ENCODE results near the gene ATP6V0B. TPM values are rescaled to one million over a fixed set of nuclear protein-coding genes. Genes with fewer than 3 reads are reported as not detected.
A peak's percentile ranks its signal among the peaks of the same experiment; 100 is the strongest.

The ATP6V0B gene
- total RNA-seq, 1 donor, result 89.4 TPM

- no peak for DNase-seq (ENCODE audit: insufficient read length, low spot score, missing footprints)
- no peak overlapping the region for H3K4me3 ChIP-seq (ENCODE audit: insufficient read depth, low read length)
- no peaks in the 10 kb centered on the region for H3K36me3 ChIP-seq (ENCODE audit: insufficient read depth, low read length)
- no peaks in the 10 kb centered on the region for H3K9me3 ChIP-seq (ENCODE audit: low read depth, low read length)
- H3K4me2 ChIP-seq (ENCODE audit: insufficient read depth, low read length), result no peak overlapping the region
- TF ChIP-seq, protein P1, sequence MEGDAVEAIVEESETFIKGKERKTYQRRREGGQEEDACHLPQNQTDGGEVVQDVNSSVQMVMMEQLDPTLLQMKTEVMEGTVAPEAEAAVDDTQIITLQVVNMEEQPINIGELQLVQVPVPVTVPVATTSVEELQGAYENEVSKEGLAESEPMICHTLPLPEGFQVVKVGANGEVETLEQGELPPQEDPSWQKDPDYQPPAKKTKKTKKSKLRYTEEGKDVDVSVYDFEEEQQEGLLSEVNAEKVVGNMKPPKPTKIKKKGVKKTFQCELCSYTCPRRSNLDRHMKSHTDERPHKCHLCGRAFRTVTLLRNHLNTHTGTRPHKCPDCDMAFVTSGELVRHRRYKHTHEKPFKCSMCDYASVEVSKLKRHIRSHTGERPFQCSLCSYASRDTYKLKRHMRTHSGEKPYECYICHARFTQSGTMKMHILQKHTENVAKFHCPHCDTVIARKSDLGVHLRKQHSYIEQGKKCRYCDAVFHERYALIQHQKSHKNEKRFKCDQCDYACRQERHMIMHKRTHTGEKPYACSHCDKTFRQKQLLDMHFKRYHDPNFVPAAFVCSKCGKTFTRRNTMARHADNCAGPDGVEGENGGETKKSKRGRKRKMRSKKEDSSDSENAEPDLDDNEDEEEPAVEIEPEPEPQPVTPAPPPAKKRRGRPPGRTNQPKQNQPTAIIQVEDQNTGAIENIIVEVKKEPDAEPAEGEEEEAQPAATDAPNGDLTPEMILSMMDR (IDR thresholded peaks at IDR 0.05; ENCODE audit: extremely low read depth, low read depth, low read length), result no peak
- peaks cover 11% of the 10 kb centered on the region for H3K4me1 ChIP-seq (ENCODE audit: insufficient read depth, low read length)
- H4K20me1 ChIP-seq (ENCODE audit: insufficient read depth, low read length), result no peaks in the 10 kb centered on the region
- H2AFZ ChIP-seq (ENCODE audit: low read length), result no peak overlapping the region
- H3K79me2 ChIP-seq (ENCODE audit: insufficient read depth, low read length), result no peaks in the 10 kb centered on the region
- H3K27ac ChIP-seq (ENCODE audit: low read depth, low read length), result no peak overlapping the region
- H3K27me3 ChIP-seq (ENCODE audit: insufficient read depth, low read length), result no peaks in the 10 kb centered on the region
These were observed 19.3 kb downstream of the ATP6V0B start for GRCh38 chr1:43994071-43994470.

DNA sequence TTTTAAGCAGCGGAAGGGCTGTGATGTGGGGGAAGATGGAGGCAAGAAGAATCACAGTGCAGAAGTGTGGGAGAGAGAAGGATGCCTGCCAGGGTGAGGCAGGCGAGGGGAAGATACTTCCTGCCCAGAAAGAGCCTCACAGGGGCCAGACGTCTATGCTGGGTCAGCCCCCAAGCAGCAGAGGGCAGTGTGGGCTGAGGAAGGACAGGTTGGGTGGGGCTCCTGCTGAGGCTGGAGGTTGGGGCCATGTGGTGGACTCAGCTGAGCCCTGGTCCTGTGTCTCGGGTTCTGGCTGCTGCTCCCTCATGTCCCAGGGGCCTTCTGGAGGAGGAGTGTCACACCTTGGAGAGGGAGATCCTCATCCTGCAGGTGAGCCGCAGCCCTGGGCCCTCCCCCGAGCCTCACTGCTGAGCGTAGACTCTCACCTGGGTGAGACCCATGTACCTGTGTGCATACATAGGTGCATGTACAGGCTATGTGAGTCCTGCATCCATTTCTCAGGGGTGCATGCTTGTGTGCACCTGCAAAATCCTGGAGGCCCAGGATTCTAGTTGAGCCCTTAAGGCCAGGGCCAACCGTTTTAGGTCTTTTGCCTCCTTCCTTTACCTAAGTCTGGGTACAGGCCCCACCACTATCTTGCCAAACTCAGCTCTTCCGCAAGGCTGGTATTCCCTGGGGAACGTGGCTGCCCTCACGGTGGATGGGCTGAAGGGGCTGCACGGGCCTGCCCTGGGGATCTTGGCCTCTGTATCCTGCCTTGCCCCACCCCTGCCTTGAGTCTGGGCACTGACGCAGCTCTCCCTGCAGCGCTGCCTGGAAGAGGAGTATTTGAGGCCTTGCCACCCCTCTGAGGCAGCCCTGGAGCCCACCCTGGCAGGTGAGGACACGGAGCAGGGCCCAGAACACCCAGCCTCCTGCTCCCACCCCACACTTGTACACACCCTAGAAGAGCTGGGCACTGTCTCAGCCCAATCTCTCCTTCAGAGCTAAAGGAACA lies 20.3 kb downstream of the ATP6V0B start:
- H3K27me3 ChIP-seq (ENCODE audit: insufficient read depth, low read length), result no peaks in the 10 kb centered on the region
- TF ChIP-seq, protein P1 (IDR thresholded peaks at IDR 0.05; ENCODE audit: extremely low read depth, low read depth, low read length), result peak; percentile 46
- no peaks in the 10 kb centered on the region for H3K9me3 ChIP-seq (ENCODE audit: low read depth, low read length)
- H3K4me1 ChIP-seq (ENCODE audit: insufficient read depth, low read length), result peaks cover 11% of the 10 kb centered on the region
- no peak for DNase-seq (ENCODE audit: insufficient read length, low spot score, missing footprints)
- H3K4me2 ChIP-seq (ENCODE audit: insufficient read depth, low read length), result no peak overlapping the region
- H3K79me2 ChIP-seq (ENCODE audit: insufficient read depth, low read length), result no peaks in the 10 kb centered on the region
- H2AFZ ChIP-seq (ENCODE audit: low read length), result no peak overlapping the region
- no peak overlapping the region for H3K4me3 ChIP-seq (ENCODE audit: insufficient read depth, low read length)
- H4K20me1 ChIP-seq (ENCODE audit: insufficient read depth, low read length), result no peaks in the 10 kb centered on the region
- H3K27ac ChIP-seq (ENCODE audit: low read depth, low read length), result no peak overlapping the region
- no peaks in the 10 kb centered on the region for H3K36me3 ChIP-seq (ENCODE audit: insufficient read depth, low read length)

DNA sequence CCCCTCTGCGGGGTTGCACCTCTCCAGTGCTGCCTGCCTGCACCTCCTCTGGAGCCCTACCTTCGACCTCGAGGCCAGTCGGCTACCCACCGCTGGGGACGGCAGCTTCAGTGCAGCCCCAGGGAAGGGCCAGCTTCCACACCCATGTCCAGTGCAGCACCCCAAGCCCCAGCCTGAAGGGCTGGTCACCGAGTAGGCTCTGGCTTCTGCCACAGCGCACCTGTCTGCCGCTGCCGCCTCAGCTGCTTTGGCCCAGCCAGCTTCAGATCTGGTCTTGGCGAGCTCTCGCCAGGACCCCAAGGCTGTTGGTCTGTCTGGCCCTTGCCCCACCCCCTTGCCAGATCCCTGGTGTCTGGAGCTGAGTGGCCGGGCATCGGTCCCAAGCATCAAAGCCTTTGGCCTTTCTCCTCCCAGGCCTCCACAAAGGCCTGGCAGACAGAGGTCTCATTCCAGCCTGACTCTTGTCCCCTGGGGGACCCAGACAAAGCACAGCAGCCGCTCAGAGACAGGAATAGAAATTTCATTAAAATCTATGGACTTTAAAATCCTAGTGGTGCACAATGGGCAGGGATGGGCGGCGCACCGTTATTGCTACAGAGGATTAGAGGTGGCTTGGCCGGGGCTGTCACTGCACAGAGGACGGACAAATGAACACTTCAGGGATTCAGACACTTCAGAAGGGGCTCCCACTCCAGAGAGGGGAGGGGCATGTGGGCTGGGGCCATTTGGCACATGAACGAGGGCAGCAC lies 21.4 kb downstream of the ATP6V0B start:
- Histone ChIP-seq H3K27ac (ENCODE audit: low read depth, low read length) (no peak overlapping the region), H3K79me2 (ENCODE audit: insufficient read depth, low read length) (no peaks in the 10 kb centered on the region)

More for the DNA sequence above, 21.4 kb downstream of the ATP6V0B start:
- no peak overlapping the region for H3K4me2 ChIP-seq (ENCODE audit: insufficient read depth, low read length)
- peaks cover 5% of the 10 kb centered on the region for H3K4me1 ChIP-seq (ENCODE audit: insufficient read depth, low read length)
- H4K20me1 ChIP-seq (ENCODE audit: insufficient read depth, low read length), result no peaks in the 10 kb centered on the region
- H3K27me3 ChIP-seq (ENCODE audit: insufficient read depth, low read length), result no peaks in the 10 kb centered on the region
- TF ChIP-seq, protein P1 (IDR thresholded peaks at IDR 0.05; ENCODE audit: extremely low read depth, low read depth, low read length), result no peak
- no peak overlapping the region for H2AFZ ChIP-seq (ENCODE audit: low read length)
- DNase-seq (ENCODE audit: insufficient read length, low spot score, missing footprints), result peak; percentile 79
- no peaks in the 10 kb centered on the region for H3K9me3 ChIP-seq (ENCODE audit: low read depth, low read length)
- no peak overlapping the region for H3K4me3 ChIP-seq (ENCODE audit: insufficient read depth, low read length)
- no peaks in the 10 kb centered on the region for H3K36me3 ChIP-seq (ENCODE audit: insufficient read depth, low read length)
